Uterus (tissue), 4 donors: ENCODE measurements around the gene FAM174B. TPM values are rescaled to one million over a fixed set of nuclear protein-coding genes. Genes with fewer than 3 reads are reported as not detected.

Experiments
- DNase-seq, 2 donors: peaks; one replicate each; pipeline ENCODE4 v3.0.0-alpha.2; 2019 to 2020
- H3K27ac ChIP-seq, 2 donors: fragments of 200-600 bp; sonication (generic); 1 replicate in 1 of 2; 2 replicates in 1 of 2; pipeline ENCODE4 v1.5.1; 2016 to 2018
- H3K27me3 ChIP-seq, 2 donors: fragments of 200-600 bp; sonication (generic); one replicate each; pipeline ENCODE4 v1.5.1; 2018 to 2019; ENCODE audit warnings: control low read depth in 1 of 2
- H3K36me3 ChIP-seq, 2 donors: fragments of 200-600 bp; sonication (generic); one replicate each; pipeline ENCODE4 v1.5.1; 2019; ENCODE audit warnings: control low read depth in 1 of 2
- H3K4me1 ChIP-seq, 2 donors: fragments of 200-600 bp; sonication (generic); one replicate each; pipeline ENCODE4 v1.5.1; 2018 to 2019; ENCODE audit warnings: control low read depth in 1 of 2
- H3K4me3 ChIP-seq, 2 donors: fragments of 200-600 bp; sonication (generic); 1 replicate in 1 of 2; 2 replicates in 1 of 2; pipeline ENCODE4 v1.5.1; 2018 to 2019; ENCODE audit warnings: mild to moderate bottlenecking in 1 of 2
- H3K9me3 ChIP-seq, 2 donors: fragments of 200-600 bp; sonication (generic); one replicate each; pipeline ENCODE4 v1.5.1; 2019; ENCODE audit warnings: control low read depth in 1 of 2
- CTCF ChIP-seq, 4 experiments: fragments of 200-600 bp in 2 of 4; fragments of 450-650 bp in 2 of 4; sonication (generic) in 2 of 4; IDR thresholded peaks; one replicate each; pipeline ENCODE4 v1.5.1; 2016 to 2019; ENCODE audit warnings: antibody characterized with exemption in 4 of 4, mild to moderate bottlenecking in 2 of 4, moderate library complexity in 1 of 4
- POLR2A ChIP-seq, 2 donors: fragments of 450-650 bp; IDR thresholded peaks; one replicate each; pipeline ENCODE4 v1.6.1; 2016; ENCODE audit warnings: antibody characterized with exemption in 2 of 2, mild to moderate bottlenecking in 1 of 2, moderate library complexity in 1 of 2
- intact Hi-C: fragments of 100-400 bp; cut with DNase I; formaldehyde crosslinking; loops from one replicate; pipeline ENCODE4 v1.15.1; 2023; ENCODE audit warnings: low total_unique reads
- total RNA-seq, 4 donors: library from RNA; depleted of rRNA in 3 of 4; stranded (reverse); fragments of >200 nt in 3 of 4; gene quantifications; one replicate each; pipeline versions ENCODE4 v1.1.0 to v1.2.4, GENCODE V29; 2014 to 2023
- donor health status: DM: yes; HTN: yes; CAD: no.

Gene FAM174B
- total RNA-seq, 4 donors from 2014 or later: 0.51 to 41.8 (median 5.5) TPM

- intact Hi-C loops: no loop called here
Measured at GRCh38 chr15:92578096-92578835, 77.3 kb downstream of the FAM174B start.

DNA sequence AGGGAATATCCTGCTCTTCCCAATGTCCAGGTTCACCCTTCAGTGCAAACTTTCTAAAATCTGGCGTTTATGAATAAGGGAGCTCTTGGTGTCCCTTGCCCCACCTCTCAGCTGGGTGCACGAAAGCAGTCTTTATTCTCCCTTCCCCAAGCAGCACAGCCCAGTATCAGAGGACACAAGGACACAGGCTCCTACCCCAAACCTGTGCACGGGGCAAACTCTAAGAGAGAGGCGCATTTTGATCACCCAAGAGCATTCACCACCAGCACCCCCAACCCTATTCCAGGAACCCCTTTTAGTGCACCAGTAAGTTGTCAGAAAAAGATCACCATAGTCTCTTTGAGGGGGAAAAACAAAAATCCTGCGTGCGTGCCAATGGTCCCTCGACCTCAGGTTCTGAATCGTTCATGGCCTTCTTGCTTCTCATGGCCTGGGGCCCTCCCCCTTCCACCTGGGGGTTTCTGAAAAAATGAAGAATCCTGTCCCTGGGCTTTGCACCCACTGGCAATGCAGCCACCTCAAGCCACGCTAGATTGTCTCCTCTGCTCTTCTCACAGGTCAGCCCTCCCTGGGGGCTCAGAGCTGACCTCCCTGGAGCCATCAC lies 78.9 kb downstream of the FAM174B start:
- DNase-seq: no peak
- no peak overlapping the region for H3K27ac ChIP-seq
- H3K9me3 ChIP-seq: no peaks in the 10 kb centered on the region
- H3K36me3 ChIP-seq: no peaks in the 10 kb centered on the region
- TF ChIP-seq POLR2A (IDR thresholded peaks at IDR 0.05) (no peak), CTCF (IDR thresholded peaks at IDR 0.05) (no peak)
- no peaks in the 10 kb centered on the region for H3K27me3 ChIP-seq
- intact Hi-C loops: no loop called here
- no peaks in the 10 kb centered on the region for H3K4me1 ChIP-seq
- H3K4me3 ChIP-seq: no peak overlapping the region

More at GRCh38 chr15:92578096-92578835, 77.3 kb downstream of the FAM174B start:
- DNase-seq: no peak
- no peaks in the 10 kb centered on the region for H3K27me3 ChIP-seq
- no peak for TF ChIP-seq POLR2A (IDR thresholded peaks at IDR 0.05)
- TF ChIP-seq CTCF (IDR thresholded peaks at IDR 0.05): no peak
- no peaks in the 10 kb centered on the region for H3K9me3 ChIP-seq
- no peaks in the 10 kb centered on the region for H3K36me3 ChIP-seq
- no peak overlapping the region for H3K4me3 ChIP-seq
- no peaks in the 10 kb centered on the region for H3K4me1 ChIP-seq
- H3K27ac ChIP-seq: no peak overlapping the region

DNA sequence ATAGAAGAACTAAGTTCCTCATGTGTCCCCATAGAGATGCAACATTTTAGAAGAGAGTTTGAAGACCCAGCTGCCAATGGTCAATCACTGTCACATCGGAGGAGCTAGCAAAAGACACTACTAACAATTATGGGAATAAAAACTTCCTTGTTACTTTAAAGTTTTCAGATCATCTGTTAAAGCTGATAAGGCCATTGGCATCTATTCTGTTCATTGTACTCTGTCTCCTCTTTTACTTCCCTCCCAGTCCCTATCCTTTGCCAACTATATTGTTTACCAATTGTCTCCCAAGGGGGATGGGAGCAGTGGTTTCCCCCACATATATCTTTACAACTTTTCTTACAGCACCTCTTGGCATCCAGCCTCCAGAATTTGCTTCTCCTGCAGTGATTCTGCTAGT lies 81.0 kb downstream of the FAM174B start:
- no peak for DNase-seq
- TF ChIP-seq CTCF (IDR thresholded peaks at IDR 0.05) (no peak), POLR2A (IDR thresholded peaks at IDR 0.05) (no peak)
- Histone ChIP-seq H3K9me3 (no peaks in the 10 kb centered on the region), H3K4me1 (no peaks in the 10 kb centered on the region), H3K27me3 (no peaks in the 10 kb centered on the region), H3K4me3 (no peak overlapping the region), H3K27ac (no peak overlapping the region), H3K36me3 (no peaks in the 10 kb centered on the region)
- intact Hi-C loops: no loop called here

DNA sequence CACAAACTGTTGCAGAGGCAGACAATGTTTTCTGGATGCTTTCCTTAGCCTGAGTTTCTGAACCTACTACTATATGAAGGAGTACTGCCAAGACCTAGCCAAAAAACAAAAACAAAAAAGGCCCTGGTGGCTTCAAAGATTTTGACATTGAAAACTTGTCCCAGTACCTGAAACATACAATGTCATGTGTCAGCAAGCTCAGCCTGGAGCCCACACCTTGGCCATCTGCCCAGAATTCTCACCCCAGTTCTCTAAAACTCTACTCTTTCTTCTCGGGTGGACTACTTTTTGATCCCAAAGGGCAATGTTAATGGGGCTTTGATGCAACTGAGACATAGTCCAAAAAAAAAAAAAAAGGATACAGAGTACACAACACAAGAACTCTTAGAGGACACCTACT lies 81.4 kb downstream of the FAM174B start:
- no peak for TF ChIP-seq POLR2A (IDR thresholded peaks at IDR 0.05)
- TF ChIP-seq CTCF (IDR thresholded peaks at IDR 0.05): no peak
- H3K4me1 ChIP-seq: no peaks in the 10 kb centered on the region
- intact Hi-C loops: no loop called here
- no peaks in the 10 kb centered on the region for H3K27me3 ChIP-seq
- no peak for DNase-seq
- H3K36me3 ChIP-seq: no peaks in the 10 kb centered on the region
- no peak overlapping the region for H3K27ac ChIP-seq
- H3K4me3 ChIP-seq: no peak overlapping the region
- no peaks in the 10 kb centered on the region for H3K9me3 ChIP-seq

- Histone ChIP-seq H3K27me3 (no peaks in the 10 kb centered on the region), H3K9me3 (no peaks in the 10 kb centered on the region), H3K4me3 (no peak overlapping the region), H3K4me1 (no peaks in the 10 kb centered on the region), H3K27ac (no peak overlapping the region), H3K36me3 (no peaks in the 10 kb centered on the region)
- no peak for DNase-seq
- TF ChIP-seq POLR2A (IDR thresholded peaks at IDR 0.05) (no peak), CTCF (IDR thresholded peaks at IDR 0.05) (no peak)
- intact Hi-C loops: no loop called here
Measured at GRCh38 chr15:92571824-92572223, 83.8 kb downstream of the FAM174B start.
